Measurements from ENCODE around the gene BHLHE41. TPM values are rescaled to one million over a fixed set of nuclear protein-coding genes. Genes with fewer than 3 reads are reported as not detected.

BHLHE41 gene
- polyA plus RNA-seq, 2 of the 4 experiments (the other 2 are of a cell fraction): 0.41 to 0.81 TPM

DNA sequence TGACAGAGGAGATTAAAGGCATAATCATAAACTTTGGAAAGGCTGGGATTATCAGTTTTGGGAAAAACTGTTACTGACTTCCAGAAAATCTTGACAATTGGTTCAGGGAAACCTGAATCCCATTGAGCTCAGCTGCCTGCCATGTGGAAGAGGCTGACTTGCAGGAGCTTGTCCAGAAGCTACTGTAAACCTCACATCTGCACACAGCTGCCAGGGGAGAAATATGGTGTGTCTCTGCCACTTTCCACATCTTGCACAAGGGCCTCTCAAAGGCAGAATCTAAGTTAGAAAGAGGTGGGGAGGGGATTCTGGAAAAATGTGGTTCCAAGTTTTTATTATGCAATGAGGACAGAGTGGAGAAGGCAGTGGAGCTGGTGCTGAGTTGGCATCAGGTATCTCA lies 8.7 kb upstream of the BHLHE41 start:
- Histone ChIP-seq H3K9me3 (no peaks in the 10 kb centered on the region), H3K4me1 (no peaks in the 10 kb centered on the region), H3K27ac (no peak overlapping the region), H3K4me3 (no peak overlapping the region), H3K4me2 (no peak overlapping the region)
- DNase-seq (ENCODE audit: low read depth in 1 of 2, low spot score in 1 of 2) (no peak), FAIRE-seq (no peak), ATAC-seq (no peak)
- ChIA-PET CTCF (interaction anchor here (0.9 to 3.4 kb wide), 4 partner anchors 10 to 141 kb away, joined by 3 to 21 read pairs (median 5); partner anchors contain the start of gene BHLHE41), POLR2A (no interaction called here)
- no peak for TF ChIP-seq HOXA7 (CRISPR knock-in tag; IDR thresholded peaks at IDR 0.05)
- no peak for TF ChIP-seq RAD21 (conservative IDR thresholded peaks at IDR 0.05 in 1 of 2, IDR thresholded peaks at IDR 0.05 in 1 of 2)
- TF ChIP-seq EP300 (IDR thresholded peaks at IDR 0.05): no peak
- no peak for TF ChIP-seq EHF (CRISPR knock-in tag; IDR thresholded peaks at IDR 0.05)
- TF ChIP-seq MAFK (IDR thresholded peaks at IDR 0.05; ENCODE audit: partially characterized antibody): no peak
- TF ChIP-seq ESRRA (IDR thresholded peaks at IDR 0.05; ENCODE audit: borderline replicate concordance, low read length): no peak
- TF ChIP-seq FOSB (CRISPR knock-in tag; IDR thresholded peaks at IDR 0.05): no peak
- TF ChIP-seq RFX5 (IDR thresholded peaks at IDR 0.05): no peak
- no peak for TF ChIP-seq GATA3 (IDR thresholded peaks at IDR 0.05; ENCODE audit: borderline replicate concordance)
- TF ChIP-seq TFCP2L1 (CRISPR knock-in tag; IDR thresholded peaks at IDR 0.05): no peak
- TF ChIP-seq EHMT2 (IDR thresholded peaks at IDR 0.05; ENCODE audit: low read depth): no peak

GRCh38 chr12:26132866-26133265 lies 8.0 kb upstream of the BHLHE41 start:
- Histone ChIP-seq H3K9me3 (no peaks in the 10 kb centered on the region), H3K4me2 (no peak overlapping the region), H3K4me3 (no peak overlapping the region), H3K27ac (no peak overlapping the region), H3K4me1 (no peaks in the 10 kb centered on the region)
- ATAC-seq: no peak
- CTCF ChIA-PET: interaction anchor here (1.2 to 3.4 kb wide), 4 partner anchors 10 to 185 kb away, joined by 3 to 21 read pairs (median 5); partner anchors contain the start of gene BHLHE41
- FAIRE-seq: no peak
- DNase-seq (ENCODE audit: low read depth in 1 of 2, low spot score in 1 of 2): no peak
- TF ChIP-seq RFX5 (IDR thresholded peaks at IDR 0.05): no peak
- no peak for TF ChIP-seq ZC3H11A (IDR thresholded peaks at IDR 0.05)
- no peak for TF ChIP-seq MYC (IDR thresholded peaks at IDR 0.05; ENCODE audit: borderline replicate concordance, low read length)
- TF ChIP-seq, protein P1, sequence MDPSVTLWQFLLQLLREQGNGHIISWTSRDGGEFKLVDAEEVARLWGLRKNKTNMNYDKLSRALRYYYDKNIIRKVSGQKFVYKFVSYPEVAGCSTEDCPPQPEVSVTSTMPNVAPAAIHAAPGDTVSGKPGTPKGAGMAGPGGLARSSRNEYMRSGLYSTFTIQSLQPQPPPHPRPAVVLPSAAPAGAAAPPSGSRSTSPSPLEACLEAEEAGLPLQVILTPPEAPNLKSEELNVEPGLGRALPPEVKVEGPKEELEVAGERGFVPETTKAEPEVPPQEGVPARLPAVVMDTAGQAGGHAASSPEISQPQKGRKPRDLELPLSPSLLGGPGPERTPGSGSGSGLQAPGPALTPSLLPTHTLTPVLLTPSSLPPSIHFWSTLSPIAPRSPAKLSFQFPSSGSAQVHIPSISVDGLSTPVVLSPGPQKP (IDR thresholded peaks at IDR 0.05; ENCODE audit: low read depth, low read length): no peak
- TF ChIP-seq, protein P2, sequence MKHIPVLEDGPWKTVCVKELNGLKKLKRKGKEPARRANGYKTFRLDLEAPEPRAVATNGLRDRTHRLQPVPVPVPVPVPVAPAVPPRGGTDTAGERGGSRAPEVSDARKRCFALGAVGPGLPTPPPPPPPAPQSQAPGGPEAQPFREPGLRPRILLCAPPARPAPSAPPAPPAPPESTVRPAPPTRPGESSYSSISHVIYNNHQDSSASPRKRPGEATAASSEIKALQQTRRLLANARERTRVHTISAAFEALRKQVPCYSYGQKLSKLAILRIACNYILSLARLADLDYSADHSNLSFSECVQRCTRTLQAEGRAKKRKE (CRISPR knock-in tag; IDR thresholded peaks at IDR 0.05; ENCODE audit: low read depth): no peak
- no peak for TF ChIP-seq PHF8 (IDR thresholded peaks at IDR 0.05; ENCODE audit: borderline replicate concordance, low read depth)
- POLR2A ChIA-PET: no interaction called here
- 17% methylated on average over 1 of the region's 1 CpG for WGBS (ENCODE audit: missing lambda C conversion rate)

DNA sequence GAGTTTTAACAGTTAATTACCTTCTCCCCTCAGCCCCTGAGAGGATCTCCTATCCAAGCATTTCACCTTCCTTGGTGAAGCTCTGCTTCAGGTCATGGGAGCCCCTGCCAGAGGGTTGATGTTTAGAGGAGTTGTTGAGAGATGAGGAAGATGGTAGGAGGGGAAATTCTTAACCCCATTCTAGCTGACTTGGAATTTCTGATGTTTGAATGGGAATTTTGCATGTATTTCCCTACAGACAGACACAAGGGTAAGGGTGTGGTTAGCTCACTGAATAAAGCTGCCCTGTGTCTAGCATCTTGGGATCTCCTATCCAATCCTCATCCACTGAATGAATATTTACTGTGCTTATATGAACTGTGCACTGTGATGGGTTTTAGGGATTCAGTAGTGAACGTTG lies 7.1 kb upstream of the BHLHE41 start:
- Histone ChIP-seq H3K4me2 (no peak overlapping the region), H3K4me3 (no peak overlapping the region), H3K27ac (no peak overlapping the region), H3K9me3 (no peaks in the 10 kb centered on the region), H3K4me1 (peaks cover 2% of the 10 kb centered on the region; the same call in 2 of the 3 replicates)
- CTCF ChIA-PET: interaction anchor here (1.2 to 3.4 kb wide), 2 partner anchors 9 to 186 kb away, joined by 3 to 21 read pairs; partner anchors contain the start of gene BHLHE41
- FAIRE-seq: no peak
- no peak for ATAC-seq
- DNase-seq (ENCODE audit: low read depth in 1 of 2, low spot score in 1 of 2): no peak
- WGBS (ENCODE audit: missing lambda C conversion rate): 15% methylated on average over 1 of the region's 1 CpG
- POLR2A ChIA-PET: no interaction called here
- TF ChIP-seq HOXB13 (CRISPR knock-in tag; IDR thresholded peaks at IDR 0.05; ENCODE audit: low read depth) (no peak), EHMT2 (IDR thresholded peaks at IDR 0.05; ENCODE audit: low read depth) (no peak), POLR2A (IDR thresholded peaks at IDR 0.05; ENCODE audit: low read length) (no peak), SMC3 (IDR thresholded peaks at IDR 0.05) (no peak), ESRRA (IDR thresholded peaks at IDR 0.05; ENCODE audit: borderline replicate concordance, low read length) (no peak), JUNB (IDR thresholded peaks at IDR 0.05) (no peak), RNF2 (IDR thresholded peaks at IDR 0.05; ENCODE audit: borderline replicate concordance, low read depth) (no peak), BHLHE40 (IDR thresholded peaks at IDR 0.05; ENCODE audit: low read depth, low read length) (no peak), REST (IDR thresholded peaks at IDR 0.05) (no peak), HEYL (CRISPR knock-in tag; IDR thresholded peaks at IDR 0.05) (no peak), KDM5A (IDR thresholded peaks at IDR 0.05) (no peak)
- TF ChIP-seq, protein P3, sequence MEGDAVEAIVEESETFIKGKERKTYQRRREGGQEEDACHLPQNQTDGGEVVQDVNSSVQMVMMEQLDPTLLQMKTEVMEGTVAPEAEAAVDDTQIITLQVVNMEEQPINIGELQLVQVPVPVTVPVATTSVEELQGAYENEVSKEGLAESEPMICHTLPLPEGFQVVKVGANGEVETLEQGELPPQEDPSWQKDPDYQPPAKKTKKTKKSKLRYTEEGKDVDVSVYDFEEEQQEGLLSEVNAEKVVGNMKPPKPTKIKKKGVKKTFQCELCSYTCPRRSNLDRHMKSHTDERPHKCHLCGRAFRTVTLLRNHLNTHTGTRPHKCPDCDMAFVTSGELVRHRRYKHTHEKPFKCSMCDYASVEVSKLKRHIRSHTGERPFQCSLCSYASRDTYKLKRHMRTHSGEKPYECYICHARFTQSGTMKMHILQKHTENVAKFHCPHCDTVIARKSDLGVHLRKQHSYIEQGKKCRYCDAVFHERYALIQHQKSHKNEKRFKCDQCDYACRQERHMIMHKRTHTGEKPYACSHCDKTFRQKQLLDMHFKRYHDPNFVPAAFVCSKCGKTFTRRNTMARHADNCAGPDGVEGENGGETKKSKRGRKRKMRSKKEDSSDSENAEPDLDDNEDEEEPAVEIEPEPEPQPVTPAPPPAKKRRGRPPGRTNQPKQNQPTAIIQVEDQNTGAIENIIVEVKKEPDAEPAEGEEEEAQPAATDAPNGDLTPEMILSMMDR (IDR thresholded peaks at IDR 0.05): no peak
- TF ChIP-seq, protein P1 (IDR thresholded peaks at IDR 0.05; ENCODE audit: low read depth, low read length): no peak

Data from A549 (cell line).